SIG-M5 treated with dmso at 0.1 percent for 504 hours (cell line): Measurements from ENCODE around the gene FBXO38.

Experiments used
- DNase-seq: peaks from one replicate; lab custom pipeline; 2025; ENCODE audit not compliant: unreplicated experiment; lab: John Stamatoyannopoulos, UW

The FBXO38 gene, protein sequence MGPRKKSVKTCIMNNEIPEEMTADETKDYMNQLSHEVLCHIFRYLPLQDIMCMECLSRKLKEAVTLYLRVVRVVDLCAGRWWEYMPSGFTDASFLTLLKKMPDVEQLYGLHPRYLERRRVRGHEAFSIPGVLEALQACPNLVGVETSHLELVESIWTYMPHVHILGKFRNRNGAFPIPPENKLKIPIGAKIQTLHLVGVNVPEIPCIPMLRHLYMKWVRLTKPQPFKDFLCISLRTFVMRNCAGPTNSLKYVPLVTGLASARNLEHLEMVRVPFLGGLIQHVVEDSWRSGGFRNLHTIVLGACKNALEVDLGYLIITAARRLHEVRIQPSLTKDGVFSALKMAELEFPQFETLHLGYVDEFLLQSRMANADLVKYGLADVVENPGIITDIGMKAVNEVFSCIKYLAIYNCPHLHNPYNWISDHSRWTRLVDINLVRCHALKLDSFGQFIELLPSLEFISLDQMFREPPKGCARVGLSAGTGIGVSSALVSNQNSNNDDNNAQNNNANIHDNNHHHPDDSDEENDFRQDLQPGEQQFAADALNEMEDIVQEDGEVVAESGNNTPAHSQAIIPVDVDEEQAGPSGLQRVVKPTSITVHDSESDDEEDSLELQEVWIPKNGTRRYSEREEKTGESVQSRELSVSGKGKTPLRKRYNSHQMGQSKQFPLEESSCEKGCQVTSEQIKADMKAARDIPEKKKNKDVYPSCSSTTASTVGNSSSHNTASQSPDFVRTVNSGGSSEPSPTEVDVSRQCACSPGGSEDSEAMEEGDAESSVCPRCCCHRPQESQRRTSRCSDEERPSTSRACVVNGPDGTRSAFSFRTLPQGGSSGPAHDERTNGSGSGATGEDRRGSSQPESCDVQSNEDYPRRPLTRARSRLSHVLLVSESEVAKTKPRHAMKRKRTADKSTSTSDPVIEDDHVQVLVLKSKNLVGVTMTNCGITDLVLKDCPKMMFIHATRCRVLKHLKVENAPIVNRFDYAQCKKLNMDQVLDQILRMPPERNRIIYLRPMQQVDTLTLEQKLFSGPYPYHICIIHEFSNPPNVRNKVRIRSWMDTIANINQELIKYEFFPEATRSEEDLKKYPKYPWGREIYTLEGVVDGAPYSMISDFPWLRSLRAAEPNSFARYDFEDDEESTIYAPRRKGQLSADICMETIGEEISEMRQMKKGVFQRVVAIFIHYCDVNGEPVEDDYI

DNA sequence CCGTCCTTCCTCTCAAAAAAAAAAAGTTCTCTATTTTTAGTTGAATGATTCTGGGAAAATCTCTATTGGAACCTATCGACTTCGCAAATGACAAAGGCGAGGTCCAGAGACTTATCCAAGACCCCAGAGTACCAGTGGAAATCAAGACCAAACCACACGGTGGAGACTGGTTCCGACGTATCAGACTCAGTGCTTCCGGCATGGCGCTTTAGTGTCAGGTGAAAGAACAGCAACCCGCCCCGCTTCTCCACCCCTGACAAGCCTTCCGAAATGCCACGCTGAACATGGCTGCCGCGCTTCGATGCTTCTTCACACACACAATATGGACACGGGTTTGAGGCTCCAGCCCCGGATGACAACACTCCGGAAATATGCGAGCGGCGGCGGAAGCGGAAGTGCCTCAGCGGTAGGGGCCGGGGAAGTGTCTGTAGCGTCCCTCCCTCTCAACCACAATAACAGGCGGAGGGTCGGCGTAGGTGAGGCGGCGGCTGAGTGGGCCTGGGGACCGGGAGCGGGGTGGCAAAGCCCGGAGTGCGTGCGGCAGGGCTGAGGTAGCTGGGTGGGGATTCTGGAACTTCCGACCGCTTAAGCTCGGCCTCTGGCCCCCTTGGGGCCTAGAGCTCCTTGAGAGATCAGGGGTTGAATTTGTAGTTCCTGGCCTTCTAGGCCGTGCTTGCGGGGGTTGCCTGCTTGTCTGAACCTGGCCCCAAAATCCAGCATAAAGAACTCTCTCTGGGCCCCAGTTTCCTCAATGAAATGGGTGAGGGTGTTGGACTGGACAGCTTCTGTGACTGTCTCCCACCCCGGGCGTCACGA, at the start of gene FBXO38:
Gene FBXO38, plus strand, starts transcription at position 395 of the 816 bp plus-strand sequence. CDS start 10,819 bp downstream, outside the sequence.
- DNase-seq: peak; percentile 99

DNA sequence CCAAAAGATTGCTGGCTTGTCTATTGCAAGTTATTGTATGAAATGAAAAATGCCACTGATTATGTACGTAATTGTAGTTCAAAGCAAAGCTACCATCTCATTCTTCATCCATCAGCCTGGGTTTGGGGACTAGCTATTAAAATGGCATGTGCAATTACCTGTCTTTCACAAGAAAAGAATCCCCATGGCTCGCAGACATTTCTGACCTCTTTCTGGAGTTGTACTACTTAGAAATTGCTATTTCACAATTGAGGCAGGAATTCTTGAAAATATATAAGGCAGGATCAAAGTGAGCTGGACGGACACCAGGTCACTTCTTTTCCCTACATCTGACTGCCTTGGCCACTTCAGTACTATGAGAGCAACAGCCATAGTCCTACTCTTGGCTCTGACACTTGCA, 48.5 kb upstream of the FBXO38 start, which contains the start of gene SPINK9:
Gene SPINK9, plus strand, starts transcription at position 301 of the 400 bp plus-strand sequence. Its CDS starts 55 bp downstream, at position 356.
- DNase-seq: no peak

DNA sequence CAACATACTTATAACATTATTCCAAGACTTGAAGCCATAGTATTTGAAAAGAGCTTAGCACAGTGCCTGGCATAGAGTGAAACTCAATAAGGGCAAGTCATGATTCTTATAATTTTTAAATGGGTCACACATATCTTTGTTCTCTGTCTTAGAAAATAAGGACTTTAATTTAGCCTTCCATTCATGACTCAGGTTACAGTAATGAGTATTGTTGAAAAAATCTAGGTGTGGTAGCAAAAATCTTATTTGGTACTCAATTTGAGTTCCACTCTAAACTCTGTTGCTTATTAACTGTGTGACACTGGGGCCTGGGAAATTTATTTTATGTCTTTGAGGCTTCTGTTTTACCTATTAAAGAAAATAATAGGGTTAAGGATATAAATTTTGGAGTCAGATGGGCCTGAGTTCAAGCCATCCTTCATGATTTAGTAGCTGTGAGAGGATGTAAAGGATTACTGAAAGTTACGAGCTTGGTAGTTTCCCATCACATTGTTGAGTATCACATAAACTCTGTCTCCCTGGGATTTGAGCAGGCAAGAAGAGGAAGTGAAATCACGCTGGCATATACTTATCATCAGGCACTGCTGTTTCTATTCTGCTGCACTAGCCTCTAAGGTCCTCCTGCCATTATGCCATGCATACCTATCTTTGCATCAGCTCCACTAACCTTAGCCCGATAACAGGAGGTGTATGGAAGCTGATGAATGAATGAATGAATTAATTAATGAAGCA, 46.9 kb upstream of the FBXO38 start:
- peak; percentile 67 for DNase-seq

DNA sequence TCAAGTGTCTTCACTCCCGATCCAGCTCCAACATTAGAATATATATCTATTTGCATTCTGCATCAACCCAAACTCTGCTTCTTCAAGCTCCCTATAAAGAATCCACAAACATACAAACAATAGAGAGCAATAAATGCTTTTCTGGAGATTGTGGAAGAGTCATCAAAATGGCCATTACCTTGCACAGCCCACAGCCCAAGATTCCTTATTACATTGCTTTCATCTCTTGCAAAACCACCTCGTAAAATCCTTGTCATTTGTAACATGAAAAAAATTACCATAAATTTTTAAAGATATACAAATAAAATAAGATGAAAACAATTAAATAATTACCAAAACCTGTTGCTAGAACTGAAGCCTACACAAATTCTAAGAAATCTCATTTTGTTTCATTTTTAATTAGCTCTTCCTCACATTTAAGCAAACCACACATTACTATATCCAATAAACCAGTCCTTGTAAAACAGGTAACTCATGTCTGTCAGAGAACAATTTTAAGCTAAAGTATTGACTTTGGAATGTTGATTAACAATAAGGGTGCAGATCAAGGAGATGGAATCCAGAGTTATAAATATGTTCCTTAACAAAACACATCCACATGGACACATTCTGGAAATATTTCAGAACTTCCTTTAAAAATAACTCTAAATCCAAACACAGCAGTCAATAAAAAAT, 41.2 kb upstream of the FBXO38 start:
- DNase-seq: no peak

DNA sequence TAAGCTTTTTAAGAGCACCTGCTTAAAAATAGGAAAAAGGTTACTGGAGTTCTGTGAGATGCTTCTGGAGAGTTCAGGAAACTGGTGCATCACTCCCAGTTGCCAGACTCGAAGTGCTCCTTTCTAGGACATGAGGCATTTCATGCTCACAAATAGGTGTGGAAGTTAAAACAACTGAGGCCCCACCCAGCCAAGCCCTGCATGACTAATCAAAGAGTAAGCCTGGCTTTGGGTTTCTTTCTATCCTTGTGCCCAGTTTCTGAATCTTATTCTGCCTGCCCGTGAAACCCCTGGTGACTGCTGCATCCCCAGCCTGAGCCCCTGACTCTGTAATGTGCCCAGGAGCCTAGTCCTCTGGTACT, 40.7 kb upstream of the FBXO38 start:
- DNase-seq: no peak

DNA sequence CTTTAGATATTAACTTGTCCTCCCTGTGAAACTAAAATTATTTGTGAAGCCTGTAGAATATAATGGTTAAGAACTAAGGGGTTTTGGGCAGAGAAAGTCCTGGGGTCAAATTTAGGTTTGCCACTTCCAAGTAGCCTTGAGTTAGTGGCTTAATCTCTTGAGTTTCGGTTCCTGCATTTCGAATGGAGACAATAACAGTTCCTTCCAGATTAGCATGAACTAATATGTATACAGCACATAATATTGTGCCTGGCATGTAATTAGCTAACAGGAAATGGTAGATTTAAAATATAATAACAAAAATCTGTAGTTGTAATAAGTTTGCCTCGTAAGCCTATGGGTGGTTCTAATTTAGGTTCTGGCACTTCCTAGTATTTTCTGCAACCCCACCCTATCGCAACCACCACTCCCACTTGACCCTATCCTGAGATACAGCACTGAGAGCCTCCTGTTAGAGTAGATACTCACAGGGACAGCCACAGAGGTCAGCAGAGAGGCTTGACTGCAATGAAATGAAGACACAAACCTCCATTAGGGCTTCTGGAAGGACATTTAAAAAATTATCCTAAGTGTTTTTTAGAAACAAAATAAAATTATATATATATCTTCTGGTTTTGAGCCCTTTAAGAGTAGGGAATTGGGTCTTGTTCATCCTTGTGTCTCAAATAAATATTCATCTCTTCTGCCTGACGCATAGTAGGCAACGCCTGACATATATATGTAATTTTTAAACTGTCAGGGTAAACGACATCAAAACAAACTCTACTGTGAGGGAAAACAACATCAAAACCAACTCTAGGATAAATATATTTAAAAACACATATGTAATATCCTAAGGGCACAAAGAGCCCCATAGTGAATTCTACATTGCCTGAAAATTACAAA, 39.9 kb upstream of the FBXO38 start:
- peak; percentile 21 for DNase-seq

DNA sequence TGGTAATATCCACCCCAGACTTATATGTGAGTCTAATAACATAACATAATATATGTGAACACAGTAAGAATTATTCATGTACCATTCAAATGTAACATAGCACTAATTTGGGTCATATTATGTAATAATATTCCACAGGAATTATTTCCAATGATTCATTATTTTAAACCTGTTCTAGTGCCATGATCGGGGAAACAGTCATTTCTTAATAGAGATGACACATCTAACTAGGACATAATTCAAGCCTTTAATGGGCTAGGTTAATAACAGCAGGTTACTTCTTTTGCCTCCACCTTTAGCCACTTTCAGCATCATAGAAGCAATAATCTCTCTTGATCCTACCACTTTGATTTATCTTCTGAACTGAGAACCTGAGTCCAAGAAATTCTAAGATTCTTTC, 36.1 kb upstream of the FBXO38 start:
- DNase-seq: no peak

DNA sequence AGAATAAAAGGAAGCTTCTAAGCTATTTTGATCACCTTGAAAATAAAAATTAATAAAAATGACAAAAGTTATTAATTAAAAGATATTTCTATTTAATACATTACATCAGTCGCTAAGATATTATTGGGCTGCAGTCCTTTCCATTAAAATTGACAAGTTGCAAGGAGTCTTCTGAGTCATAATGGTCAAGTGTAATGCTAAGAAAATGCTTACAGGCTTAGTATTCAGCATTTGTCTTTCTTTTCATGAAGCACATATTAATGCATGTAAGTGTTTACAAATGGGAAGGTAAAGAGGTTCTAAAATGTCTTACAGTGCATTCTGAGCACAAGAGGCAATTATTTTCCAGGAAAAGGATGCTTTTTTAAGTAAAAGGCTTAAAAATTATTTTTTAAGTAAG, 31.1 kb upstream of the FBXO38 start:
- no peak for DNase-seq

DNA sequence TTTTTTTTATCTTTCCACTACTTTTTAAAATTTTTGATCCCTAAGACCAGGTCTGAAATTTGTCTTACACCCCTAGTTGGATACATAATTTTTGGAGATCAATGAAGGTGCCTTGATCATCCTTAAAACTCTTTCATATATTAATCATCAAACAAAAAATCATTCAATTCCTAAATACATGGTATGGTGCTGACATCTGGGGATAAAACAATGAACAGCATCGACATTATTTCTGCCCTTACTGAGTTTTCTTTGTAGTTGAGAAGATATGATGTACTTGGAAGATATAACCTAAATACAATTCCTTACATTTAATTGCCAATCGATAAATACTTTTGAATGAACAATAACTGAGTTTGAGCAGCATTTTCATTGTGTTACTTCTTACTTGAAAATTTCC, 30.1 kb upstream of the FBXO38 start:
- DNase-seq: no peak

DNA sequence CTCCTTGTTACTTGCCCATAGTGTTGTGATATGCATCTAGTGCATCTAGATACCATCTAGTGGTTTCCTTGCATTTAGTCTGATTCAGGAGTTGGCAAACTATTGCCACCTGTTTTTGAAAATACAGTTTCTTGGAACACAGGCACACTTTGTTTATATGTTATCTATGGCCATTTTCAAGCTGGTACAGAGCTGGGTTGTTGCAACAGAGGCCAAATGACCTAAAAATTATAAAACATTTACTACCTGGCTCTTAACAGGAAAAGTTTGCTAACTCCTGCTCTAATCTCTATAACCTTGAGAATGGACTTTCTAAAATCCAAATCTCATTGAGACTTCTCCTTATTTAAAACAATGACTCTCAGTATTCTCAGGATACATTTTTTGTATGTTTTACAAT, 19.4 kb upstream of the FBXO38 start:
- DNase-seq: no peak

DNA sequence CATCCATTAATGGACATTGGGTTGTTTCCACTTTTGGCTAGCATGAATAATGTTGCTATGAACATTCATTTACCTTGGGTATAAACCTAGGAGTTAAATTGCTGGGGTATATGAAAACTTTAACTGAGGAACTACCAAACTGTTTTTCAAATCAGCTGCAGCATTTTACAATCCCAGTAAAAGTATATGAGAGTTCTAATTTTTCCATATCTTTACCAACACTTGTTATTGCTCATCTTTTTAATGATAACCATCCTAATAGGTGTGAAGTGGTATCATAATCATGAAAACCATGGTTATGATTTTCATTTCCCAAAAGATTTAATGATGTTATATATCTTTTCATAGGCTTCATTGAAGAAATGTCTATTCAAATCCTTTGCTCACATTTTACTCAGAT, 15.5 kb upstream of the FBXO38 start:
- DNase-seq: no peak

DNA sequence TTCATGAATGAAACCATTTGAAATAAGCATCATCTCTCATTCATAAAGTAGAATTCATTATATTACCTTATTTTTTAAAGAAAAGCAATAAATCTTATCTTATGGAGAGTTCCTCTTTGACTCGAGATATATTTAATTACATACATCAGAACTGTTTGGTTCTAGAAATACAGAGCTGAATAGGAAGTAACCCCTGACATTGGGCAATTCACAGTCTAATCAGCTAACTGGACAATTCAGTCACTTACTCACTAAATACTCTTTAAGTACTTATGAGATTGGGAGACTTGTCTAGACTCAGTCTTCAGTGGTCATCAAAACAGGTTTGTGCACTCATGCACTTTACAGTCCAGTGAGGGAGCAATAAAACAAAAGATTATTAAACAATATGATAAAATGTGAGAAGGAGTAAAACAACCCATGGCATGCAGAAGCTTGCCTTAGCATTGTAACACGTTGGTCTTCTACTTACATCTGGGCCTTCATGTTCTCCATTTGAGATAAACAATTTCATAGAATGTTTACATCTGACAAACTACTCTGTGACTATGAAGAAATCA, 11.5 kb upstream of the FBXO38 start:
- peak; percentile 19 for DNase-seq

DNA sequence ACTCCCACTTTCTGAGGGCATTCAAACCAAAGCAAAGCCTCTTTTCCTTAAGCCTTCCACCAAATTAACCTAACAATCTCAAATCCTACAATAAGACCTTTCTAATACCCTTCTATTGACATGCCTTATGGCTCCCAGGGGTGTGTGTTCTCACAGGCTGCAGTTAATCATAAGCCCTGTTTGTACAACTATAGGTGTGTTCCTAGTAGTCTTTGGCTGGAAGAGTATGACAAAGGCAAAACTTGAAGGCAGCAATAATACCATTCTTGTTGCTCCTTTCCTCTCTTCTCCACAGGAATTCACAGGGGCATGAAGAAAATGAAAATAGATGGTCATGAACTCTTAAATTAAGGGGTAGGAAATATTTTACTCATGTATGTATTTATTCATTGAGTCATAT, 10.9 kb upstream of the FBXO38 start:
- no peak for DNase-seq

DNA sequence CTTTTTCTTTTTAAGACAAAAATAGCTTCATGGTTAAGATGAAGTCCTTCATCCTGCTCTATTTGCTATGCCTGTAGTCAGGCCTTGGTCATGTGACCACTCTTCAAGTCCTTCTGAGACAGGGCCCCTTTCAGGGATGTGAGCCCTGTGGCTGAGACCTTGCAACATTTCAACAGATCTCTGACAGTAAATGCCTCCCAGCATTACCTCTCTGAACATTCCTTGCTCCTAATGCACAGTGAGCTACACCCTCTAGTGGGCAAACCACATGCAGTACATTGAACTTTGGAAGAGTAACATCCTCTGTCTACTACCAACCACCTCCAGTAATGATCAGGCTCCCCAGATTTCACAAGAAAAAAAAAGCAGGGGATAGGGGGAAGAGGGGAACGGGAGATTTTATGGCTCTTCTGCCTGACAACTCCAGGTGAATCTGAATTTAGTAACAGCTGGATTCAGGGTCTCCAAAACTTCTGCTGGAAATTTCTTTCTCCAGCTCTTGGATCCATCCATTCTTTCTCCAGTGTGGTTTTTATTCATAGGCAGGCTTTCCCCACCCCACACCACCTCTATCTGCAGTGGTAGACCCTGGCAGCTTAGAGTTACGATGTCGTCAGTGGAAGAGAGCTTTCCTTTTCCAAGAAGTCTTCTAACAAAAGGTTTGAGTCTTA, 8.9 kb upstream of the FBXO38 start:
- peak; percentile 88 for DNase-seq

DNA sequence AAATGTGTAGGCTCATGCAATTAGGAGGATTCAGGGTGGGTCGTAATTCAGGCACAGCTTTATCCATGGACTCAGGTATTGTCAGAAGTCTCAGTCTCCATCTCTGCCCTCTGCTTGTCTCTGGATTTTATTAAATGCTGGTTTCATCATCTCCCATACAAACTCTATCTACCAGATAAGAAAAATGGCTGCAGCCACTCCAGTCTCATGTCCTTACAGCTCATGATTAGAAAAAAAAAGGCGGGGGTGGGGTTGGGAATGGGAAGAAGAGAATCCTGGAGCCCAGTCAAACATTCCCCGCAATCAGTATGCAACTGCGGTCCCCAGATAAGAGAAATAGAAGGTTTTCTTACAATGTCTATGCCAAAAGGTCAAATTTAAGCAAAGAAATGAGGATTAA, 7.6 kb upstream of the FBXO38 start:
- no peak for DNase-seq

DNA sequence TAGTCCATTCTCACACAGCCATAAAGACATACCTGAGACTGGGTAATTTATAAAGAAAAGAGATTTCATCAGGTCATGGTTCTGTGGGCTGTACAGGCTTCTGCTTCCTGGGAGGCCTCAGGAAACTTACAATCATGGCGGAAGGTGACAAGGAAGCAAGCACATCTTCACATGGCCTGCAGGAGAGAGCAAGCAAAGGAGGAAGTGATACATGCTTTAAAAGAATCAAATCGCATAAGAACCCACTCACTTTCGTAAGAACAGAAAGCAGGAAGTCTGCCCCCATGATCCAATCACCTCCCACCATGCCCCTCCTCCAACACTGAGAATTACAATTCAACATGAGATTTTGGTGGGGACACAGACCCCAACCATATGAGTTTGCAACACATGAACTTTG, 5.1 kb upstream of the FBXO38 start:
- peak; percentile 8 for DNase-seq

DNA sequence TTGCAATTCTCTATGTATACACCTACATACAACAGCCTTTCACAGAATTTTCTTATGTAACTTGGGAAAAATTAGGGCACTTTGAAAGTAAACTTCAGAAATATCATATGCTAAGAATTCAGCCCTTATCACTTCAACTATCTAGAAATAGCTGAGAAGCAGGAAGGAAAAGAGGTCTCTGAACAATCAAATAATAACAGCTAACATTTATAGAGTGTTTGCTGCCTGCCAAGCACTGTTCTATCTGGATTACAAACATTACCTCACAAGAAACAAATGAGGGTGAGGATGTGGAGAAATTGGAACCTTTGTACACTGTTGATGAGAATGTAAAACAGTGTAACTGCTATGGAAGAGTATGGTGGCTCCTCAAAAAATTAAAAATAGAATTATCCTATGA, 4.4 kb upstream of the FBXO38 start:
- DNase-seq: no peak

DNA sequence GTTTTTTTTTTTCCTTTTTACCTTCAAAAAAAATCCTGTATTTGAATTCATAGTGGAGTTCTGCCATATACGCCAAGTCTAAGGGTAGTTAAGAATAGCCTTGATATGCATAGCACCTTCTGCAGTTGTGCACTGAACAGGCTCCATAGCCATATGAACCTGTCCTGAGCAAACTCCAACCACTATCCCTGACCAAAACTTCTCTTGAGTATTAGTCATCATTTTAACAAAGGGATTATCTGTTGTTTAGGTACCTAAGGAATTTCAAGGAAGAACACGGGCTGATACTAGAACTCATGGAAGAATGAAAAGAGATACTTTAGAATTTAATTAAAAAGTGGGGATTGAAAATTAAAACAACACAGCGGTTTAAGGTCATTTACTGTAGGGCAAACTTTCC, 1.9 kb upstream of the FBXO38 start:
- no peak for DNase-seq
